ENCODE measurements around the gene APOL2.
"Not testable (repeated sequence)": the region's sequence is repeated elsewhere in the genome, so short reads cannot be mapped to it uniquely, and the experiment has no call there.

The APOL2 gene

DNA sequence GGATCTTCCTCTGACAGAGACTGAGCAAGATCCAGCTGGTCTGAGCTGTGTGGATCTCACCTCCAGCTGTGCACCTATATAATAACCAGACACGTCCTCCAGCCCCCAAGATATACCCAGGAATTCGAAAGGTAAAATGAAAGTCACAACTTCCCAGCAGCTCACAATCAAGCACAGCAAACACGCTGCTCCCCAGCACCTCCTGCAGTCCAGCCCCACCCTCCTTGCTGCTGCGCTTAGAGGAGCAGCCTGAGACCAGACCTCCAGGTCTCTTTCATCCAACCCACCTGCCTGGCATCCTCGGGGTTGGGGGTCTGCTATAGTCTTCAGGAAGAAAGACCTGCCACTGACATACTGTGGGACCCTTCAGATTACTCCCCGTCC is 34.7 kb downstream of the APOL2 start:
- Mint-ChIP-seq H3K4me1 (peaks cover 11% of the 10 kb centered on the region), H3K27ac (no peak overlapping the region), H3K9me3 (peaks cover 4% of the 10 kb centered on the region), H3K36me3 (peaks cover 6% of the 10 kb centered on the region), H3K27me3 (peaks cover 39% of the 10 kb centered on the region), H3K4me3 (no peak overlapping the region)
- no peak for ATAC-seq

- peaks cover 42% of the 10 kb centered on the region for H3K27me3 Mint-ChIP-seq
- peaks cover 8% of the 10 kb centered on the region for H3K4me1 Mint-ChIP-seq
- H3K36me3 Mint-ChIP-seq: peaks cover 2% of the 10 kb centered on the region
- peaks cover 1% of the 10 kb centered on the region for H3K9me3 Mint-ChIP-seq
- no peak overlapping the region for H3K27ac Mint-ChIP-seq
- H3K4me3 Mint-ChIP-seq: no peak overlapping the region
- no peak for ATAC-seq
These were observed 35.2 kb downstream of the APOL2 start for GRCh38 chr22:36204001-36204631.

GRCh38 chr22:36203441-36203840 is 35.9 kb downstream of the APOL2 start:
- H3K4me3 Mint-ChIP-seq, H3K36me3 Mint-ChIP-seq, H3K9me3 Mint-ChIP-seq, ATAC-seq, H3K4me1 Mint-ChIP-seq, H3K27ac Mint-ChIP-seq: not testable (repeated sequence)
- peaks cover 49% of the 10 kb centered on the region for H3K27me3 Mint-ChIP-seq

GRCh38 chr22:36202906-36203305 is 36.4 kb downstream of the APOL2 start:
- peaks cover 14% of the 10 kb centered on the region for H3K4me1 Mint-ChIP-seq
- not testable (repeated sequence) for H3K4me3 Mint-ChIP-seq, ATAC-seq, H3K36me3 Mint-ChIP-seq, H3K27ac Mint-ChIP-seq, H3K9me3 Mint-ChIP-seq
- H3K27me3 Mint-ChIP-seq: peaks cover 54% of the 10 kb centered on the region

DNA sequence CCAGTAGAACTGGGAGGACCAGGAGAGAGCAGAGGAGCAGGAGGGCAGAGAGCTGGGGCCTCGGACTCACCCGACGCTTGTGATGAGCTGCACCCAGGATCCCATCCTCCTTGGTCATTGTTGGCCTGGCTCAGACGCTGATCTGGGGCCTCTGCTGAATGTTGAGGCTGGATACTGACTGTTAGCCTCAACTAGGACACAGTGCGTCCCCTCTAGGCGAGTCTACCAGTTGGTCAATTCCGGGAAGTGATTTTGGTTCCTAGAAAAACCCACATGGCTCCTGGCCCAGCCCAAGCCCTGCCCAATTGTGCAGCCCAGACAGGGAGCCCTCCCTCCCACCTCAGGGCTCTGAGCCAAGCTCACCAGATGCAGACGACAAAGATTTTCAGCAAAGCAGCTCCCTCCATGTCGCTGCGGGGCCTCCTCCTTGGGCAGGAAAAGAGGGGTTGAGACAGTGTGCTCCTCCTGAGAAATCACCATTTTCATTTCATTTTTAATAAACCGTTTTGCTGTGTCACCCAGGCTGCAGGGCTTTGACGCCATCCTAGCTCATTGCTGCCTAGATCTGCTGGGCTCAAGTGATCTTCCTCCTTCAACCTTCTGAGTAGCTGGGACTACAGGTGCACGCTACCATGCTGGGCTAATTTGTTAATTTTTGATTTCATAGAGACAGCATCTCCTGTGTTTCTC is 37.6 kb downstream of the APOL2 start, which contains the start of gene APOL4:
TSS of gene APOL4 (minus strand) at position 180 of the 690 bp plus-strand sequence. CDS start at position 105, 75 bp downstream.
- Mint-ChIP-seq H3K4me1 (peaks cover 24% of the 10 kb centered on the region), H3K36me3 (no peaks in the 10 kb centered on the region), H3K27me3 (peaks cover 64% of the 10 kb centered on the region), H3K9me3 (no peaks in the 10 kb centered on the region), H3K4me3 (no peak within 1 kb of the TSS), H3K27ac (no peak within 1 kb of the TSS)
- ATAC-seq: no peak

DNA sequence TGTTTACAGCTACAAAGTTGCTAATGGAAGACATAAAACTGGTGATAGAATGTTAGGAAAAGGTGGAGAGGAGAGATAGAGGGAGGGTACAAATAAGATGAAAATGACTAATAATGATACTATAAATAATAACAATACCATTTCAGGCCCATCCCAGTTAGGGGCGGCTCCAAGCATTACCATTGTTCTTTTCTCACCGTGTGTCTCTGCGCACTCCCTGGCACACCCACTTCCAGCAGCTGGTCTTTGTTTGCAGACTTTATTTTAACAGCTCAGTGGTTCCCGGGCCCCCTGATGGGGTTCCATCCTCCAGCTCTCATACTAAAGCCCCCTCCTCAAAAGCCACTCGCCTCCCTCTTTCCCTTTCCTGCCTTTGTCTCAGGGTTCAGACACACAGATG is 38.3 kb downstream of the APOL2 start:
- H3K27me3 Mint-ChIP-seq: peaks cover 64% of the 10 kb centered on the region

DNA sequence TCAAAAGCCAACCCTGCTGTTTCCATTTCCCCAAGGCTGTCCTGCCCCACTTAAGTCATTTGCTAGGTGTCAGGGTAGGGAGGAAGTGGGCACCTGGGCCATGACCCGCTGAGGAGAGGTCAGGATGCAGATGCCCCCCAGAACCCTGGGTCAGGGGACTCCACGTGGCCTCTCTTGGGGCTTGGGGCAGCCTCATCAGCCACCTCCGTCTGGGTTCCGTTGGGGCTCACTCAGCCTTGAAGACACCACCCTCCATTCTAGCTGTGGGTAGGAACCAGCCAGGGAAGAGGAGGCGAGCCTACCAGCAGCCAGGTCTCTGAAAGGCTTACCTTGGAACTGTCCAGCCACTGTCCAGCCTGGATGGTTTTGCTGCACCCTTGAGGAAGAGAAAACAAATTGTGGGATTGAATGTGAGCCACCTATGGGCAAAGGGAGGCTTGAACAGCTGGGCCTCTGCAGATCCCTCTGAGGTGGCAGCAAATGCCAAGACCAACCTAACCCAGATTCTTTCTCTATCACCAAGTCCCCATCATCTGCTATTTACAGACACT is 40.3 kb downstream of the APOL2 start:
- peaks cover 55% of the 10 kb centered on the region for H3K27me3 Mint-ChIP-seq
- H3K4me3 Mint-ChIP-seq: no peak overlapping the region
- no peaks in the 10 kb centered on the region for H3K9me3 Mint-ChIP-seq
- no peak overlapping the region for H3K27ac Mint-ChIP-seq
- no peak for ATAC-seq
- no peaks in the 10 kb centered on the region for H3K36me3 Mint-ChIP-seq
- H3K4me1 Mint-ChIP-seq: peaks cover 18% of the 10 kb centered on the region

More for the DNA sequence above, 38.3 kb downstream of the APOL2 start:
- not testable (repeated sequence) for H3K27ac Mint-ChIP-seq, H3K4me3 Mint-ChIP-seq, ATAC-seq, H3K9me3 Mint-ChIP-seq, H3K36me3 Mint-ChIP-seq
- H3K4me1 Mint-ChIP-seq: peaks cover 21% of the 10 kb centered on the region

GRCh38 chr22:36198536-36198935 is 40.8 kb downstream of the APOL2 start:
- peaks cover 18% of the 10 kb centered on the region for H3K4me1 Mint-ChIP-seq
- no peak overlapping the region for H3K27ac Mint-ChIP-seq
- no peak for ATAC-seq
- H3K9me3 Mint-ChIP-seq: no peaks in the 10 kb centered on the region
- H3K36me3 Mint-ChIP-seq: no peaks in the 10 kb centered on the region
- no peak overlapping the region for H3K4me3 Mint-ChIP-seq
- H3K27me3 Mint-ChIP-seq: peaks cover 54% of the 10 kb centered on the region

- H3K4me3 Mint-ChIP-seq: no peak overlapping the region
These were observed 41.7 kb downstream of the APOL2 start for GRCh38 chr22:36197514-36198146.

GRCh38 chr22:36197065-36197440 is 42.3 kb downstream of the APOL2 start:
- Mint-ChIP-seq H3K36me3 (no peaks in the 10 kb centered on the region), H3K4me1 (peaks cover 18% of the 10 kb centered on the region), H3K9me3 (no peaks in the 10 kb centered on the region), H3K27me3 (peaks cover 43% of the 10 kb centered on the region), H3K27ac (no peak overlapping the region), H3K4me3 (no peak overlapping the region)
- ATAC-seq: no peak

More at GRCh38 chr22:36197514-36198146, 41.7 kb downstream of the APOL2 start:
- no peak overlapping the region for H3K27ac Mint-ChIP-seq
- H3K36me3 Mint-ChIP-seq: no peaks in the 10 kb centered on the region
- H3K9me3 Mint-ChIP-seq: no peaks in the 10 kb centered on the region
- peaks cover 18% of the 10 kb centered on the region for H3K4me1 Mint-ChIP-seq
- peak; percentile 46 for ATAC-seq
- peaks cover 49% of the 10 kb centered on the region for H3K27me3 Mint-ChIP-seq

DNA sequence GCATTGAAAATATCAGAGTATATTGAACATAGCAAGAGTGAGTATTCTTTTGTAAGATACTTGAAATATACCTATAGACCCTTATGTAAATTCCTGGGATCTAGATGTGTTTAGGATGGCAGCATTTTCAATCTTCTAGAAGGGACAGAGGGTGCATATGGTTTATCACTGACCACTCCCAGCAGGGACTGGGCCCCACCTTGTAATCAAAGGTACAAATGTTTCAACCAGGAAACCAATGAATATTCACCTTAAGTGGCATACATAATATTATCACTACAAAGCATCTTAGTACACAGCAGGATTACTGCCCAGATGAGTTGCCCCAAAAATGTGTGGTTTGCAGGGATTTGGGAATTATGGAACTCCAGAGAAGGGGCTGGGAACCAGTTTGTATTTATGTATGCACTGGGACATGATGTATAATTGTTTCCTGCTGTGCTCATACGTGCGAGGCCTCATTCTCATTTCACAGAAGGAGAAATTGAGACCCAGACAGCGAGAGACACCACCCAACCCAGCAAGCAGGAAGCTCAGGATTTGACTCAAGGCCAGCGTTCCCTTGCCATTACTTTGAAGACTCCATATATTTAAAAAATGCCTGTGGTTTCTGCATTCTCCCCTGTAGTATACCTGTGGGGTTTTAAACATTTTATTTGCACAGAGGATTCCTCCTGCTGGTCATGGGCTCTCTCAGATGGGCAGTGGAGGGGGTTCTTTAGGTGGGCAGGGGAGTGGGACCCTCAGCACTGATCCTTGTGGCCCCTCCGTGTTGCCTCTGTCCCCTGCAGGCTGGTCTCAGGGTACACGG is 42.9 kb downstream of the APOL2 start:
- H3K36me3 Mint-ChIP-seq: no peaks in the 10 kb centered on the region
- peaks cover 18% of the 10 kb centered on the region for H3K4me1 Mint-ChIP-seq
- no peak for ATAC-seq
- peaks cover 39% of the 10 kb centered on the region for H3K27me3 Mint-ChIP-seq
- H3K27ac Mint-ChIP-seq: no peak overlapping the region
- no peaks in the 10 kb centered on the region for H3K9me3 Mint-ChIP-seq
- no peak overlapping the region for H3K4me3 Mint-ChIP-seq

DNA sequence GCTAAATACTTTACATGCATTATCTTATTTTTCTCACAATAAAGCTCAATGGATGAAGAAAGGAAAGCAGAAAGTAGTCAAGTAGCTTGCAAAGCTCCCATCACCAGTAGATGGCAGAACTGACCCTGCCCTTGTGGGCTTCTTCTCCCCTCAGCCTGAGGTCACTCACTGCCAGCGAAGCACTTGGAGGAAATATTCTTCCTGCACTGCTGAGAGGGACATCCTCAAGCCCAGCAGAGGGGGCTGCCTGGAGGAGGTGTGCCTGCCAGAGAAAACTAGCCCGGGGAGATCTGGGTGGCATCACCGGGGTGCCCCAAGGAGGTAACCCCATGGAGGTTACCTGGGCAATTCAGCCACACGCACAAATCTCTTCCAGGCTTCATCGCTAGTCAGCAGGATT is 44.4 kb downstream of the APOL2 start:
- H3K4me1 Mint-ChIP-seq: peaks cover 18% of the 10 kb centered on the region
- ATAC-seq: peak; percentile 63
- H3K4me3 Mint-ChIP-seq: no peak overlapping the region
- no peaks in the 10 kb centered on the region for H3K9me3 Mint-ChIP-seq
- H3K36me3 Mint-ChIP-seq: no peaks in the 10 kb centered on the region
- peaks cover 29% of the 10 kb centered on the region for H3K27me3 Mint-ChIP-seq
- H3K27ac Mint-ChIP-seq: no peak overlapping the region

GRCh38 chr22:36194385-36194784 is 44.9 kb downstream of the APOL2 start:
- H3K9me3 Mint-ChIP-seq: no peaks in the 10 kb centered on the region
- H3K36me3 Mint-ChIP-seq: no peaks in the 10 kb centered on the region
- no peak for ATAC-seq
- H3K27ac Mint-ChIP-seq: no peak overlapping the region
- H3K4me3 Mint-ChIP-seq: no peak overlapping the region
- H3K4me1 Mint-ChIP-seq: peaks cover 18% of the 10 kb centered on the region
- H3K27me3 Mint-ChIP-seq: peaks cover 32% of the 10 kb centered on the region

DNA sequence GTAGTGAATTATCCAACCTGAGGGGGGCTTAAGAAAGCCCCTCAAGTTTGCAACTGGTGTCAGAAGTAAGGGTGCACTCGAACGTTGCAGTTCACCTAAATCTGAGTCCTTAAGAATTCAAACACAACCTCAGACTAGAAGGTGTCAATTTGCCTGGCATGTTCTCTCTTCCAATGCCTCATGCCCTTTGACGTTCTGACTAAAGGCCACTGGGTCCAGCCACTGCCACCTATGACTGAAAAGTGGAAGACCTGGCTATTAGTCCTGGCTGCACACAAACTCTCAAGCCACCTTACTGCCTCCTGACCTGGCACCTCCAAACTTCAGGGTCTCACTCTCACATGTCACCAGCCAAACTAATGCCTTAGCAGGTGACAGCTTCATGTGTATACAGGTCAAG is 45.8 kb downstream of the APOL2 start:
- H3K4me1 Mint-ChIP-seq: peaks cover 17% of the 10 kb centered on the region
- H3K27me3 Mint-ChIP-seq: peaks cover 26% of the 10 kb centered on the region
- H3K4me3 Mint-ChIP-seq: no peak overlapping the region
- no peak for ATAC-seq
- H3K36me3 Mint-ChIP-seq: no peaks in the 10 kb centered on the region
- H3K27ac Mint-ChIP-seq: no peak overlapping the region
- H3K9me3 Mint-ChIP-seq: no peaks in the 10 kb centered on the region

- Mint-ChIP-seq H3K4me1 (peaks cover 13% of the 10 kb centered on the region), H3K27ac (no peak overlapping the region), H3K9me3 (no peaks in the 10 kb centered on the region), H3K27me3 (peaks cover 22% of the 10 kb centered on the region), H3K4me3 (no peak overlapping the region), H3K36me3 (no peaks in the 10 kb centered on the region)
- ATAC-seq: no peak
These were observed 46.2 kb downstream of the APOL2 start for GRCh38 chr22:36193171-36193570.

Data from stimulated activated memory B cell treated with anti-CD40 and anti-IgM and Interleukin-4, amounts not matched to agents 10 μg/mL and 1 μg/mL and 100 μg/mL, for 72 hours (primary cell).